ENCODE data around the gene XRN2.

- TF ChIP-seq POLR2AphosphoS5 (IDR thresholded peaks at IDR 0.05; ENCODE audit: low read depth, low read length) (no peak), POLR2A (IDR thresholded peaks at IDR 0.05; ENCODE audit: low read depth, low read length) (no peak), TAF1 (IDR thresholded peaks at IDR 0.05; ENCODE audit: low read depth, low read length) (no peak), POU2F2 (IDR thresholded peaks at IDR 0.05; ENCODE audit: low read depth, low read length) (no peak), SPI1 (IDR thresholded peaks at IDR 0.05; ENCODE audit: low read depth, low read length) (no peak)
These were observed 83.0 kb downstream of the XRN2 start for GRCh38 chr20:21386111-21386510.
